Uterus (tissue), 4 donors: ENCODE measurements around the gene RBFOX2. TPM values are rescaled to one million over a fixed set of nuclear protein-coding genes. Genes with fewer than 3 reads are reported as not detected.

Source experiments
- DNase-seq, 2 donors: peaks; one replicate each; pipeline ENCODE4 v3.0.0-alpha.2; 2019 to 2020
- H3K27ac ChIP-seq, 2 donors: fragments of 200-600 bp; sonication (generic); 1 replicate in 1 of 2; 2 replicates in 1 of 2; pipeline ENCODE4 v1.5.1; 2016 to 2018
- H3K27me3 ChIP-seq, 2 donors: fragments of 200-600 bp; sonication (generic); one replicate each; pipeline ENCODE4 v1.5.1; 2018 to 2019; ENCODE audit warnings: control low read depth in 1 of 2
- H3K36me3 ChIP-seq, 2 donors: fragments of 200-600 bp; sonication (generic); one replicate each; pipeline ENCODE4 v1.5.1; 2019; ENCODE audit warnings: control low read depth in 1 of 2
- H3K4me1 ChIP-seq, 2 donors: fragments of 200-600 bp; sonication (generic); one replicate each; pipeline ENCODE4 v1.5.1; 2018 to 2019; ENCODE audit warnings: control low read depth in 1 of 2
- H3K4me3 ChIP-seq, 2 donors: fragments of 200-600 bp; sonication (generic); 1 replicate in 1 of 2; 2 replicates in 1 of 2; pipeline ENCODE4 v1.5.1; 2018 to 2019; ENCODE audit warnings: mild to moderate bottlenecking in 1 of 2
- H3K9me3 ChIP-seq, 2 donors: fragments of 200-600 bp; sonication (generic); one replicate each; pipeline ENCODE4 v1.5.1; 2019; ENCODE audit warnings: control low read depth in 1 of 2
- CTCF ChIP-seq, 4 experiments: fragments of 200-600 bp in 2 of 4; fragments of 450-650 bp in 2 of 4; sonication (generic) in 2 of 4; IDR thresholded peaks; one replicate each; pipeline ENCODE4 v1.5.1; 2016 to 2019; ENCODE audit warnings: antibody characterized with exemption in 4 of 4, mild to moderate bottlenecking in 2 of 4, moderate library complexity in 1 of 4
- POLR2A ChIP-seq, 2 donors: fragments of 450-650 bp; IDR thresholded peaks; one replicate each; pipeline ENCODE4 v1.6.1; 2016; ENCODE audit warnings: antibody characterized with exemption in 2 of 2, mild to moderate bottlenecking in 1 of 2, moderate library complexity in 1 of 2
- intact Hi-C: fragments of 100-400 bp; cut with DNase I; formaldehyde crosslinking; loops from one replicate; pipeline ENCODE4 v1.15.1; 2023; ENCODE audit warnings: low total_unique reads
- total RNA-seq, 4 donors: library from RNA; depleted of rRNA in 3 of 4; stranded (reverse); fragments of >200 nt in 3 of 4; gene quantifications; one replicate each; pipeline versions ENCODE4 v1.1.0 to v1.2.4, GENCODE V29; 2014 to 2023
- donor health status: DM: yes; HTN: yes; CAD: no.

Gene RBFOX2
- total RNA-seq, 4 donors from 2014 or later, result 81.0 to 311 (median 147) TPM

DNA sequence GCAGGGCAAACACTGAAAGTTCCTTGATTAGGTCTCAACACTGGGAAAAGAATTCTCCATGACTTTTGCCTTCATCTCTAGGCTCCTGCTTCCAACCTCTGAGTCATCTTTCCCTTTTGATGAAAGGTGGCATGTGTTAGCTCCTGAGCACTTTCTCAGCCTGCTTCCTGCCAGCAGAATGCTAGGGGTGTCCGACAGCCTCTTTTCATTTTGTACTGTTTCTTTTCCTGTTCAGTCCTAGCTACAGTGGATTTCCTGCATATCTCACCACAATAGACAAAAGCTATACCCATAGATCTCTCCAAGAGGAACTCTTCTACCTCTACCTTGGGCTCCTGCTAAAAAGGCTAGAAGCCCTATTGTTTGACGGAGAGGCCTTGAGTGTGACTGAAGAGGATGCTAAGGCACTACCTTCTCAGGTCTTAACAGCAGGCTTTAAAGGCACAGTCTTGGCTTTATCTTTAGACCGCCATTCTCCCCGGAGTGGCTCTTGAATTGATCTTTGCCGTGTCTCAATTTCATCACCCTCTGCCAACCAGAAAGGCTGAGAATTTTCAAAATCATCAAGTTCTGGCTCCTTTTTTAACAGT lies 145.5 kb downstream of the RBFOX2 start:
- Histone ChIP-seq H3K4me3 (no peak overlapping the region), H3K27me3 (no peaks in the 10 kb centered on the region), H3K9me3 (no peaks in the 10 kb centered on the region), H3K4me1 (peaks cover 6 to 8% of the 10 kb centered on the region in 2 donors), H3K36me3 (no peaks in the 10 kb centered on the region), H3K27ac (peak overlapping the region; percentile 29 to 51)
- intact Hi-C loops, result no loop called here
- peak in 1 of 2 donors; percentile 34 for DNase-seq
- no peak for TF ChIP-seq CTCF (IDR thresholded peaks at IDR 0.05)
- no peak for TF ChIP-seq POLR2A (IDR thresholded peaks at IDR 0.05)

GRCh38 chr22:35882211-35883030 lies 146.2 kb downstream of the RBFOX2 start:
- intact Hi-C loops, result no loop called here

DNA sequence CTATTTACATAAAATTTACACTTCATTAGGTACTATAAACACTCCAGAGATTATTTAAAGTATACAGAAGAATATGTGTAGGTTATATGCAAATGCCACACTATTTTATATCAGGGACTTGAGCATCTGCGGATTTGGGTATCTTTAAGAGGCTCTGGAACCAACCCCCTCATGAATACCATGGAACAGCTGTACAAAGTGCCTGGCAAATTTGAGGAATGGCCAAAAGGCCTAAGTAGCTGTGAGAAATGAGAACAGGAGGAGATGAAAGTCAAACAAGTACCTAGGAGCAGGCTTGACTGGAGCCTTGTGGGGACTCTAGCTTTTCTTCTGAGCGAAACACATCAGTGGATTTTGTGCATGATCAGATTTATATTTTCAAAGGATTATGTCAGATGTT lies 149.3 kb downstream of the RBFOX2 start:
- no peak for DNase-seq
- H3K27ac ChIP-seq, result no peak overlapping the region
- H3K27me3 ChIP-seq, result no peaks in the 10 kb centered on the region
- H3K4me1 ChIP-seq, result peaks cover 8 to 10% of the 10 kb centered on the region in 2 donors
- intact Hi-C loops, result no loop called here
- no peak overlapping the region for H3K4me3 ChIP-seq
- no peak for TF ChIP-seq POLR2A (IDR thresholded peaks at IDR 0.05)
- TF ChIP-seq CTCF (IDR thresholded peaks at IDR 0.05), result no peak
- H3K9me3 ChIP-seq, result no peaks in the 10 kb centered on the region
- H3K36me3 ChIP-seq, result no peaks in the 10 kb centered on the region

More at GRCh38 chr22:35882211-35883030, 146.2 kb downstream of the RBFOX2 start:
- Histone ChIP-seq H3K27ac (peak overlapping the region; percentile 29 to 51), H3K27me3 (no peaks in the 10 kb centered on the region), H3K4me1 (peaks cover 6 to 8% of the 10 kb centered on the region in 2 donors), H3K4me3 (no peak overlapping the region), H3K9me3 (no peaks in the 10 kb centered on the region), H3K36me3 (no peaks in the 10 kb centered on the region)
- no peak for TF ChIP-seq POLR2A (IDR thresholded peaks at IDR 0.05)
- no peak for TF ChIP-seq CTCF (IDR thresholded peaks at IDR 0.05)
- DNase-seq, result no peak

GRCh38 chr22:35873426-35873825 lies 155.2 kb downstream of the RBFOX2 start:
- Histone ChIP-seq H3K4me3 (no peak overlapping the region), H3K4me1 (peaks cover 0 to 4% of the 10 kb centered on the region in 2 donors), H3K27ac (no peak overlapping the region), H3K9me3 (no peaks in the 10 kb centered on the region), H3K36me3 (no peaks in the 10 kb centered on the region), H3K27me3 (no peaks in the 10 kb centered on the region)
- TF ChIP-seq POLR2A (IDR thresholded peaks at IDR 0.05) (no peak), CTCF (IDR thresholded peaks at IDR 0.05) (no peak)
- no peak for DNase-seq
- intact Hi-C loops, result no loop called here

DNA sequence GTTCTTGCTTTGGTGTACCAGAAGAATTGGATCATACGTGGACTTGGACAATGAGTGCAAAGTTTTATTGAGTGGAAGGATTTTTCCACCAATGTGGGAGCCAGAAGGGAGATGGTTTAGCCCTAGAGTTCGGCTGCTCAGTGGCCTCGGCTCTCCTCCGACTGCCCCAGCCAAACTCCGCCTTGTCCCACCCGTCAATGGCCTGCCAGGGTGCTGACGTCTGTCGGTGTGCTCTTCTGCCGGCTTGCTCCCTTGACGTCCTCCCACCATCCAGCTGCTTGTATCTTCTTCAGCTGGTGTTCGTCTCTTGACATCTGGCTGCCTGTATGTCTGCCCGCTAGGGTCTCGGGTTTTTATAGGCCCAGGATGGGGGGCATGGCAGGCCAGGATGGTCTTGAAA lies 156.2 kb downstream of the RBFOX2 start:
- H3K9me3 ChIP-seq, result no peaks in the 10 kb centered on the region
- DNase-seq, result peak in 1 of 2 donors; percentile 53
- intact Hi-C loops, result no loop called here
- H3K27me3 ChIP-seq, result no peaks in the 10 kb centered on the region
- H3K4me1 ChIP-seq, result peaks cover 0 to 4% of the 10 kb centered on the region in 2 donors
- H3K27ac ChIP-seq, result no peak overlapping the region
- TF ChIP-seq POLR2A (IDR thresholded peaks at IDR 0.05) (no peak), CTCF (IDR thresholded peaks at IDR 0.05) (no peak)
- H3K36me3 ChIP-seq, result no peaks in the 10 kb centered on the region
- H3K4me3 ChIP-seq, result no peak overlapping the region
